Activated T-helper 1 cell treated with Interleukin-2 at 50 U/mL for 16 hours (primary cell): ENCODE results near the gene PRKCH.

ENCODE experiments used
- DNase-seq: peaks from one replicate; pipeline ENCODE4 v3.0.0-alpha.2; 2020; ENCODE audit warnings: low read depth

PRKCH gene

GRCh38 chr14:61533513-61534255 lies 212.3 kb downstream of the PRKCH start:
- DNase-seq = no peak

- DNase-seq = no peak
Measured at GRCh38 chr14:61535032-61535431, 213.7 kb downstream of the PRKCH start.

- no peak for DNase-seq
Measured at GRCh38 chr14:61535458-61535857, 214.1 kb downstream of the PRKCH start.

GRCh38 chr14:61536661-61537562 lies 215.5 kb downstream of the PRKCH start:
- DNase-seq = no peak

GRCh38 chr14:61537563-61538463 lies 216.4 kb downstream of the PRKCH start:
- DNase-seq = no peak

- DNase-seq = no peak
Measured at GRCh38 chr14:61538464-61539022, 217.2 kb downstream of the PRKCH start.

GRCh38 chr14:61539631-61540030 lies 218.3 kb downstream of the PRKCH start:
- no peak for DNase-seq

- no peak for DNase-seq
Measured at GRCh38 chr14:61540931-61541330, 219.6 kb downstream of the PRKCH start.

GRCh38 chr14:61542848-61543790 lies 221.7 kb downstream of the PRKCH start:
- DNase-seq = no peak

- no peak for DNase-seq
Measured at GRCh38 chr14:61543946-61544345, 222.6 kb downstream of the PRKCH start.

- no peak for DNase-seq
Measured at GRCh38 chr14:61544448-61545330, 223.3 kb downstream of the PRKCH start.

GRCh38 chr14:61545726-61546455 lies 224.5 kb downstream of the PRKCH start:
- no peak for DNase-seq

- no peak for DNase-seq
Measured at GRCh38 chr14:61547186-61548069, 226.0 kb downstream of the PRKCH start.

- no peak for DNase-seq
Measured at GRCh38 chr14:61549425-61549824, 228.0 kb downstream of the PRKCH start.

GRCh38 chr14:61551384-61551783 lies 230.0 kb downstream of the PRKCH start:
- DNase-seq = no peak

GRCh38 chr14:61552241-61552640 lies 230.9 kb downstream of the PRKCH start:
- DNase-seq = no peak

- DNase-seq = no peak
Measured at GRCh38 chr14:61553730-61554641, 232.6 kb downstream of the PRKCH start.
